Left renal pelvis (tissue), 4 donors: Measurements from ENCODE around the gene ATP5F1E. TPM values are rescaled to one million over a fixed set of nuclear protein-coding genes. Genes with fewer than 3 reads are reported as not detected.

Experiments
- DNase-seq, 4 donors: peaks; one replicate each; pipeline ENCODE4 v3.0.0-alpha.2; 2013; ENCODE audit warnings: low read depth in 4 of 4, low spot score in 3 of 4
- polyA plus RNA-seq, 4 donors: library from polyadenylated mRNA; unstranded; fragments of 120-200 nt; gene quantifications; one replicate each; pipeline ENCODE4 v1.2.1, GENCODE V29; 2013; ENCODE audit not compliant: insufficient read length in 4 of 4

The ATP5F1E gene
- polyA plus RNA-seq, 4 donors, result 154 to 225 (median 192) TPM

DNA sequence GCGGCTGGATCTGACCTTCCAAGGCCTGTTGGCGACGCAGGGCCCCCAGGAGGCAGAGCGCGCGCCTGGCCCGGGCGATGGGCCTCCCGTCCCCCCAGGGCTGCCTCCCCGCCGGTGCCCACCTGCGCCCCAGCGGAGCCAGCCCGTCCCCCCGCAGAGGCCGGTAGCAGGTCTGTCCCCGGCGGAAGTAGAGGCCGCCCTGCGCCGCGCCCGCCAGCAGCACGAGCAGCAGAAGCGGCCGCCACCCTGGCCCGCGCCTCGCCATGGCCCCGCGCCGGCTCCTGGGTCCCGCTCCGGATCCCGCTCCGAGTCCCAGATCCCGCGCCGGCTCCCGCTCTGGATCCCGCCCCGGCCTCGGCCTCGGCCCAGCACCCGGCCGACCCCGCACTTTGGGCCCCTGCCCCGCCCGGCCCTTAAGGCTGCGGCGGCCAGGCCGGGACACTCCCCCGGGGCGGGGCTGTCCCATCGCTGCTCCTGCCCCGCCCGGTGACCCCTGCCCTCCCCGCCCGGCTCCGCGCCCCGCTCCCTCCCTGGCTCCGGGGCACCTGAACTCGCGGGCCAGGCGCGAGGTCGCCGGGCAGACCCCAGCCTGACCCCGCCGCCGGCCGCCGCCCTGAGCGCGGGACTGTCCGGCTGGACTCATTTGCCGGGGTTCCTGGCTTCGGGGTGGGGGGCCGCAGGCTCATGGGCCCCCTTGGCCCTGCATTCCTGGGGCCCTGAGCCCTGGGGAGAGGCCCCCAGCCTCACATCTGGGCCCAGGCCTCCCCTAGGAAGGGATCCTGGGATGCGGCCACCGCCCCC, 25.1 kb downstream of the ATP5F1E start, which contains the start of gene CTSZ:
Gene CTSZ, minus strand, starts transcription at position 391 of the 801 bp plus-strand sequence. Its CDS starts 126 bp downstream, at position 265.
- peak in 1 of 4 donors; percentile 20 for DNase-seq

DNA sequence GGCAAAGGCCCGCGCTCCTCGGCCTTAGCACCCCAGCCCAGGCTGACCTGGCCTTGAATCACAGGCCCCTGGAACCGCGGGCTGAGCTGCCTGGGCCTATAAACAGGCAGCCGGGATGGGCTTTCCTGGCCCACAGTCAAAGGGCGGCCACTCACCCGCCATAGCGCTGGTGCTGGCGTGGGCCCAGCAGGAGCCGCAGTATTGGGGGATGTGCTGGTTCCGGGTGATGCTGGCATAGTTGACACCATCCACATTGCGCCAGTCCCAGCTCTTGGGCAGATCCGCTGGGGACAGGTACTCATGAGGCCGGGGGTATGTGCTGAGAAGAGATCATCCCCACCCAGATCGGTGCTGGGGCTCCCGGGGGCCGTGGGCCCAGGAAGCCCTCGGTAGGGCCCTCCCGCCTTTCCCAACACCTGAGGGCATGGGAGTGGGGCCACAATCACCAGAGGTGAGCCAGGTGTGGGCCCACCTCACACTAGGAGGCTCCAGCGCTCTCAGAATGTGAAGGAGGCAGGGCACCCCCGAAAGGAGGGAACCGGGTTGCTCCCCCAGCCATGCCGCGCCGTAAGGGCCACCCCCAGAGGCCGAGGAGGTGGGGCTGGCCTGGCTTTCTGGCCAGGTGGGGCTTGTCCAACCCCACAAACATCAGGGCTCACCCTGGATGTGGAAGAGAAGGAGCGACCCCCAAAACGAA, 25.8 kb downstream of the ATP5F1E start:
- DNase-seq, result no peak

DNA sequence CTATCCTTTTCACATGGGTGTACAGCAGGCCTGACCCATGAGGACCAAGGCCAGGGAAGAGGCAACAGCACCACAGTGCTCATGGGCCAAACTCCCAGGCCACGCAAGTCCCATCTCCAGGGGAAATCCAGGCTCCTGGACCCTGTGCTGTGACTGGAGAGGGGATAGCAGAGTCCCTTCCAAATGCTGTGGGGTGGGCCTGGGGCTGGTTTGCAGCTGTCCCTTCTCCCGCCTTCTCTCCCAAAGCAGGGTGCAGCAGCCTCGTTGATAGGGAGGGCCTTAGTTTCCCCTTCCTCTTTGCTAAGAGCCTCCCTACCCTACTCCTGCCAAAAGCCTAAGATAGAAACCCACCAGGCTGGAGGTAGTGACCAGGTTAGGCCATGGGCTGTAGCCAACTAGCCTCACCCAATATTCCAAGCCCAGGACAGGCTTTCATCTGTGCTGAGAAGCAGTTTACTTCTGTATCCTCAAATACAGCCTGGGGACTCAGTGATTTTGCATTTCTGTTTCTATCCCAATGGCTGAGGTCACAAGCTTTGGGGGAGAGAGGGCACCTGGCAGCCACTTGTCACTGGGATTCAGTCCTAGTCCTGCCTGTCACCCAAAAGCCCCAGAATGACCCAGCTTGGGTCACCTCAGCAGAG, 26.5 kb downstream of the ATP5F1E start:
- DNase-seq, result no peak

DNA sequence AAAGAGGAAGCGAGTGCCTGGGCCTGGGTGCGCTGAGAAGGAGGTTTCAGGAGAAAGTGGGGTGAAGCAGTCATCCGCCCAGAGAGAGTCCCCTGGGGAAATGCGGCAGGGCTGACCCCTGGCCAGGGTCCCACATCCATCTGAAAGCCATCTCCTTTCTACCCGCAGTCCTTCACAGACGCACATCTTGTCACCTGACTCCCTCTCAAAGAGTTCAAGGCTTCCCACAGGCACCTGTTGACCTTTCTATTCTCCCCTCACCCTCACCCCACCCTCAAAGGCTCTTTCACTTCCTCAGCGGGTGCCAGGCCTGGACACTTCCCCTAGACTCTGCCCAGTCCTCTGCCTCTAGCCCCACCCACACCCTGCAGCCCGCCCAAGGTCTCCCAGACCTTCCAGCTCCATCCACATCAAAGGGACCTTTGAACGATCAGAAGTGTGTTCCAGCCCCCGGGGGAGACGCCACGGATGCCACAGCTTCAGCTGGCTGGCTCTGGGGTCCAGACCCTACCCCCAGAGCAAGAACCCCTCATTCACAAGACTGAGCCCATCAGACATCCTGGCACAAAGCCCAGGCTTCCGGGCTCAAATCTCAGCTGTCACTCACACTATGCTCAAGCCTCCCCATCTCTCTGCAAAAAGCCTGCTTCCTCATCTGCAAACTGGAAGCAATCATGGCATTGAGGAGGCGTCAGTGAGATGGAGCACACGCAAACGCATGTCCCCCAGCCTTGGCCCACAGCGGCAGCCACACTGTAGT, 27.2 kb downstream of the ATP5F1E start:
- no peak for DNase-seq

DNA sequence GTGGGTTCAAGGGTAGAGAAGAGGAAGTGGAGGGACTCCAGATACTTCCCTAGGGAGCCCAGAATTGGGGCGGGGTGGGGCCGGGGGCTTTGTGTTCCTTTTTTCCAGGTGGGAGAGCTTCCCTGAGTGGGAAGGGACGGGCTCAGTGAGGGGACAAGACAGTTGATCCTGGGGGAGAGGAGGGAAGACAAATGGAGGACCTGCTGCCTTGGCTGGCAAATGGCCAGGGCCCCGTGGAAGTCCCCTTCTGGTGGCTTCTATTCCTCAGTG, 27.7 kb downstream of the ATP5F1E start:
- no peak for DNase-seq

DNA sequence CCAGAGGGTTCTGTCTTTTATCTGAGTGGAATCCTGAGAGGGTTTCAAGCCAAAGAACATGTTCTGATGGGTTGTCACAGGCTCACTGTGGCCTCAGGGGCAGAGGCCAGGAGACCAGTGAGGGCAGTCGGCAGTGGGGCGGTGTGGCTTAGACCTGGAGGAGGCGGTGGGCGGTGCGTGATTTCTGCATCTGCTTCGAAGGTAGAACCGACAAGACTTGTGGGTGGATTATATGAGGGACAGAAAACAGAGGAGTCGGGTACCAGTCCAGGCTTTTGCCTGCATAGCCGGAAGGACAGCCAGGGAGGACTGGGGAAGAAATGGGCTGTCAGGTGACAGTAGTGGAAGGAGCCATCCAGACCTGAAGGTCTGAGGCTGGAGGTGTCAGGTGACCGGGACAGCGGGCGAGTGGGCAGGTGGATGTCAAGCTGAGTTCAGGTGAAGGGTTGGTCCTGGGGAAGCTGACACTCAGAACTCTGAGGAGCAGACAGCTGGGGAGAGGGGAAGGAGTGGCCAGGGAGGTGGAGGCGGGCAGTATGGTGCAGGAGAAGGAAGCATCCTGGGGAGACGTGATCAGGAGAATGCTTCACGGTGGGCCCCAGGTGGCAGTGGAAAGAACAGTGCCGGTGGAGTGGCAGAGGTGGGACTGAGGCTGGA, 28.2 kb downstream of the ATP5F1E start:
- no peak for DNase-seq

DNA sequence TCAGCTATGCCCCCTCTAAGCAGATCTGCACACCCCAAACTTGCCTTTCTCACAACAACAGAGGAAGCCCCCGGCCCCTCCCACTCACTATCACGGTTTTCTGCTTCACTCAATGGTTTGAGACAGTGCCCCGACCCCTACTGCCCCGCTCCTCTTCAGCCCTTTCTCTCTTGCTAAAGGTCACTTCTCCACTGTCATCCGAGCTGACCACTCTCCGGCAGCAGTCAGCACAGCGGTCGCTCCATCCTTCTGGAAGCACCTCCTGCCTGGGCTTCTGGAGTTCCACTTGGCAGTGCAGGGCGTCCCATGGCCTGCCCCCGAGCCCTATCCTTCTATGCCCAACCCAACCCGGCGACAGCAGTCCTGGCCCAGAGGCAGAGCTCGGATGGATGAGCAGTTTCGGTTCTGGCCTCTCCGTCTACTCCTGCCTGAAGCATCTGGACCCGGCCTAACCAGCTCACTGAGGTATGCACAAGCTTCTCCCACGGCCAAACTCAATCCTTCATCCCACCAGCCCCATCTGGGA, 29.2 kb downstream of the ATP5F1E start:
- no peak for DNase-seq

DNA sequence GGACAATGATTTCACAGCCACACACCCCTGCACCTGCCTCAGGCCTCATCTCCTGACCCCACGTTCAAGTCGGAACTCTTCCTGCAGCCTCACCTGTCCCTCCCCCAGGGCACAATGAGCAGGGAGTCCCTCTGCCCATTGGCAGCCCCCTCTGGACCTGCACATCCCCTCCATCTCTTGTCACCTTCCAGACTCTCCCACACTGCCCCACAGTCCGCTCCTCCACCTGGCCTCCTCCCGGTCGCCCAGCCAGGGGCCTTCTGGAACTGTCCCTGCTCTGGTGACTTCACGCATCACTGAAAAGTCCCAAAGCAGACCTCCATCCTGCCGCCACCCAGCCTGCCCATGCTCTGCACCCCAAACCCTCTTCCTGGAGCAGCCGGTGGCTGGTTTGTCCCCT, 29.7 kb downstream of the ATP5F1E start:
- DNase-seq, result no peak

DNA sequence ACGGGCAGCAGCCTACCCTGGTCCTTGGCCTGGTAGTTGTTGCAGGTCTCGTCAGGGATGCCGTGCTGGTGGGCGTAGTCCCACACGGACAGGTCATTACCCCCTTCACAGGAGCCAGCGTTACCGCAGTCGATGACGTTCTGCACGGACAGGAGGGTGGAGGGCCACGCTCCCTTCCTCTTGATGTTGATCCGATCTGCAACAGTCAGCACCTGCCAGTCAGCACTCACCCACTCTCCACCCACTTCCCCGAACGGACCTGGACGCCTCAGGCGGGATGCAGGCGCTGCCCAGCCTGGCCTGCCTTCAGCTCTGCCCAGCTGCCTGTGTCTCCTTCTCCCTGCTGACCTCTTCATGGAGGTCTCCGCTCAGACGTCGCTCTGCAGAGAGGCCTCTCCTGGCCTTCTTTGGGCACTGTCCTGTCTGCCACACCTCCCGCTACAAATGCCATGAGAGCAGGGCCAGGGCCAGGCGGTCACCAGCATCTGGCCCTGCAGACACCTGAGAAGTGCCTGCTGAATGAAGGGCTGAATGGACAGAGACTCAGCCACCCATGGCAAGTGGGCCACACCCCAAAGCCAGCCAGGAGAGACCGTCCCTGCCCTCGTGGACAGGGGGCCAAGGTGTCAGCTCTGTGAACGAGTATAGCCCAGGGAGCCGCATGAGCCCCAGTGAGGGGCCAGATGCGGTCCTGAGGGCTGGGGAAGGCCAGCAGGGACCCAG, 30.5 kb downstream of the ATP5F1E start:
- DNase-seq, result no peak

DNA sequence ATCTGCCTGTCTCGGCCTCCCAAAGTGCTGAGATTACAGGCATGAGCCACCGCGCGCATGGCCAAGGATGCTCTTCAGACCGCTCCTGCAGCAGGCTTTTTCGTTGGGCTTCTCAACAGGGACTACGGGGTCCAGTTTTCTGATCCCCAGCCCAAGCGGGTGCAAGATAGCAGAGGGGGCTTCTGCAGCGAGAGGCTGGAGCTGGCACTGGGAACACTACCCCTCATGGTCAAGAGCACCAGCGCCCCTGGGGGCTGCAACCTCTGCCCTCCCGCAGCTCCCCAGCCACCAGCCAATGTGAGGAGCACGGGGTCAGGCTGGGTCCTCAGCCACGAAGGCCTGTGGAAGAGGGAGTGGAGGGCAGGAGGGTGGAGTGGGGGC, 31.1 kb downstream of the ATP5F1E start:
- no peak for DNase-seq

DNA sequence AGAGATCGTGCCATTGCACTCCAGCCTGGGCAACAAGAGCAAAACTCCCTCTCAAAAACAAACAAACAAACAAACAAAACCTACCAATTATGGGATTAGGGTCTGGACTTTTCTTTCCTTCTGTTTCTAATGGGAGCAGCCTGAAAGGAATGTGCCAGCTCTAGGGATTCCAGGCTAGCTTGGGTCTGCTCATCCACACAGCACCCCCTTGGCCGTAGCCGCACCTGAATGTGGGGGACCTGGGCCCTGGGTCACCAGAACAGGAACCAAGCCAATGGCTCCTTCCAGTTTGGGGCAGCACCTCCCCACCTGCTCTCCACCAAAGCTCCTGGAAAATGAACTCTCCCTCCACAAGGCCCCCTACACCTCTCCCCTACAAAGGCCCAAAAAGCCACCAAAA, 31.8 kb downstream of the ATP5F1E start:
- no peak for DNase-seq

DNA sequence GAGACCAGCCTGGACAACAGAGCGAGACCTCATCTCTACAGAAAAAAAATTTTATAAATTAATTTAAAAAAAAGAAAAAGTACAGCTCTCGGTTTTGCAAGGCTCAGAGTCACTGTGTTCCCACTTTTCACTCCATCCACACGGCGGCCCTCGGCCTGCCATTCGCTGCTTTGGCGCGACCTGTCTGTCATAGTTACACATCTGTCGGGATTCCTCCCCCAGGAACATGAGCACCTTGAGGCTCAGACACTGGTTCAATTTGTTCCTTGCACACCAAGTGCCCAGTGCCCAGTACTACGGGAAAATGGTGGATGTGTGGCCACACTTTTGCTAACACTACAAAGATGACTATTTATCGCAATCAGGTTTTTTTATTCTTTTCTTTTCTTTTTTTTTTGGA, 33.5 kb downstream of the ATP5F1E start:
- no peak for DNase-seq

DNA sequence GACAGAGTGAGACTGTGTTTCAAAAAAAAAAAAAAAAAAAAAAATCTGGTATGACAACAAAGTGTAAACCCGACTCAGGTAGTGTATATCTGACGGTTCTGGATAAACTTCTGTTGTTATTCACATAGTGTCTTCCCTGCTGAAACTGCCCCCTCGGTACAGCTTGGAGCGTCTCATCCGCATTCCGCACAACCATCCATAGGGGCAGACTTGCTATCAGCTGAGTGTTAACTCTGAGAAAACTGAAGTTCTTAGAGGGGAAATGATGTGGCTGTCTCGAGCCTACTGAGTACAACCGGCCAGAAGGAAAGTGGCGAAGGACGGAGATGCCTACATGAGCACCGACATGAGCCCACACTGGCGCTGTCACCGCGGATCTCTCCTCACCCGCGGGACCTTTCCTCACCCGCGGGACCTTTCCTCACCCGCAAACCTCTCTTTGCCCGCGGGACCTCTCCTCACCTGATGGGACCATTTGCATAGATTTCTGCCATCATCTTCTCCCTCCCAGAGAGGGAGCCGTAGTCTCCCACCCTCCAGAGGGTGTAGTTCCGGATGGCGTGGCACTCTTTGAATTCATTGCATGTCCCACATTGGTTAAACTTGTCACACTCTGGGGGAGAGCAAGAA, 34.9 kb downstream of the ATP5F1E start:
- DNase-seq, result no peak

DNA sequence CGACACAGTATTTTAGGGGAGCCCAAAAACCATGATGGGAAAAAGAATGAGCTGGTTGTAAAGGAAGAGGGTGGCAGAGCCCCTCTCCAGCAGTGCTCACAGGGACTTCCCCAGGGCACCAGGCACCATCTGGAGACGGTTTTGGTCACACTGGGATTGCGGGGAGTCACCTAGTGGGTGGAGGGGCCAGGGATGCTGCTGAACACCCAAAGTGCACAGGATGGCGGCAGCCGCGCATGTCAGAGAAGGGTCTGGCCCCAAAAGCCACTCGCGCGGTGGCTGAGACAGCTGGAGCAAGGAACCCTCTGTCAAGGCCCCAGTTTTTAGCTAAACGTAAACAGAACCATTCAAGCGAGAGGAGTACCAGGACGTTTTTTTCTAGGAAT, 35.9 kb downstream of the ATP5F1E start:
- no peak for DNase-seq

DNA sequence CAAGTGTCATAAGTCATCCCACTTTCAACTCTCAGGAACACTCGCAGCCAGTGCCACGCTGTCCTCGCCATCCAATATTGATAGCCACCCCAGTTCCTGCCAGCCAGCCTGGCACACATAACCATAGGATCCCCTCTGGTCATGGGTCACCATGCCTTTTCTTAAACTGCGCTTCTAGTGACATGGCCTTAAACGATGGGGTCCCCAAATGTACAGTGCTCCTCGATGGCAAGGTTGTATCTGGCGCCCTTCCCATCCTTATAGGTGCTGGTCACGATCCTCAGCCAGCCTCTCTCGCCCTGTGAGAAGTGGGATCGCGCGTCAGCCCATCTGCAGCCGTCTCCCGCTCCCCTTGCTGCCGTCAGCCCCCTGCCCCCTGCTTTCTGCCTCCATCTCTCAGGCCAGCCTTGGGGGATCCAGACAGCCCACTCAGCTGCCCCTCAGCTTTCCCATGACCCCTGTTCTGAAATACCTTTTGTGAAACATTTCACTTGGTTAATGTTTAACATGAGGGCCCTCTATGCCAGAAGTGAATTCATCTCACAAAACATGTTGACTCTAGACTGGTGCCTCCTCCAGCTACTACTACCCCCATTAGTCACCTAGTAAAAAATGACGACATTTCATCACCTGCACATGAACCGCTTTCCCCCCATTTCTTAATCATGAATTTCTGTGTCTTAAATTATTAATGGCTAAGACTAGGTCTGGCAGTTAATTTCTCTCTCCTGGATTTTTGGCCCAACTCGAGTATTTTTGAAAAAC, 36.5 kb downstream of the ATP5F1E start:
- no peak for DNase-seq

DNA sequence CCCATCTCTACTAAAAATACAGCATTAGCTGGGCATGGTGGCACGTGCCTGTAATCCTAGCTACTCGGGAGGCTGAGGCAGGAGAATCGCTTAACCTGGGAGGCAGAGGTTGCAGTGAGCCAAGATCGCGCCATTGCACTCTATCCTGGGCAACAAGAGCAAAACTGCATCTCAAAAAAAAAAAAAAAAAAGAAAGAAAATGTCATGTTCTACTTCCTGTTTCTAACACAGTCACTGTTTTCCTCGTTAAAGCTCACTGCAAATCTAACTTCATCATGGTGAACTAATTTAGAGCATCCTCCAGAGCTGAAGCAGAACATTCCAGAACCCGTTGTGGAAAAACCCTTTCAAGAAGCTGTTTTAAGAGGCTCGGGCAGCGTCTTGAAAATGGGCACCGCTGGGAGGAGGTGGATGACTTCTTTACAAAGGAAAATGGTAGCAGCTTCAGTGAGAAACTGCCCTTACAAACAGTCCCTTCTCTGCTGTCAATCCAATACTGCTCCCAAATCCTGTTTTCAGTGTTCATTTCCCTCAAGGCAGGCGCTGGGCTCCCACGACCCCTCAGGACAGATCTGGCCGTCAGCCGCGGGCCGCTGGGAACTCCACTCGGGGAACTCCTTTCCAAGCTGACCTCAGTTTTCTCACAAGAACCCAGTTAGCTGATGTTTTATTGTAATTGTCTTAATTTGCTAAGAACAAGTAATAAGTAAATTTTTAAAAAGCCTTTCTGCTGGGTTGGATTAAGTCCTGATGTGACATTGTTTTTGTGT, 37.6 kb downstream of the ATP5F1E start:
- DNase-seq, result no peak

DNA sequence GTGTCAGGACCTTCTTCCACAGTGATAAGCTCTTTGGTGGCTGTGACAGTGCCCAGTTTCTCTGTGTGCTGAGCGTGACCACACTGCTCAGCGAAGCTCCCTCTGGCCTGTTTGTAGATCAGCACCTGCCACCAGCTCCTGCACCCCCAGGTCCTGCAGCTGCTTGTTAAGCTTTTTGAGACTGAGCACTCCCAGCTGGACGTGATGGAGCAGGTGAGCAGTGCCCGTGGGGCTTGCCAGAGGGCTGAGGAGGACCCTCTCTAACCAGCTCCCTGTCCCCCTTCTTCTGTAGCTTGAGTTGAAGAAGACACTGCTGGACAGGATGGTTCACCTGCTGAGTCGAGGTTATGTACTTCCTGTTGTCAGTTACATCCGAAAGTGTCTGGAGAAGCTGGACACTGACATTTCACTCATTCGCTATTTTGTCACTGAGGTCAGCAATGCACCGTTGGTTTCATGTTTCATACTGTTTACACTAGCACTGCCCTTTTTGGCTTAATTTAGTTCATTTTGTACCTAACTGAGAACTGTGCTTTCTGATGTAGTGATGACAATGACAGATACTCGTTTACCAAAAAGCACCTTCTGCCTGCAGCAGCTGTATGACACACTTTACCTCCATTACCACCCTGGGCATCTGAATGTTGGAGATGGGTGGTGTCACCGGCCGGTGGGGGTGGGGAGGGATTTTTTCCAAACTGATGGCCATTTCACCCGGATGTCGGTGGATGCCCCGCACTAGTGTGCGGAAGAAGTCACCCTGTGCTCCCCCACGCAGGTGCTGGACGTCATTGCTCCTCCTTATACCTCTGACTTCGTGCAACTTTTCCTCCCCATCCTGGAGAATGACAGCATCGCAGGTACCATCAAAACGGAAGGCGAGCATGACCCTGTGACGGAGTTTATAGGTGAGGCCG, 38.5 kb downstream of the ATP5F1E start:
- DNase-seq, result no peak
